ENCODE data around the gene IL20RB.

IL20RB gene

DNA sequence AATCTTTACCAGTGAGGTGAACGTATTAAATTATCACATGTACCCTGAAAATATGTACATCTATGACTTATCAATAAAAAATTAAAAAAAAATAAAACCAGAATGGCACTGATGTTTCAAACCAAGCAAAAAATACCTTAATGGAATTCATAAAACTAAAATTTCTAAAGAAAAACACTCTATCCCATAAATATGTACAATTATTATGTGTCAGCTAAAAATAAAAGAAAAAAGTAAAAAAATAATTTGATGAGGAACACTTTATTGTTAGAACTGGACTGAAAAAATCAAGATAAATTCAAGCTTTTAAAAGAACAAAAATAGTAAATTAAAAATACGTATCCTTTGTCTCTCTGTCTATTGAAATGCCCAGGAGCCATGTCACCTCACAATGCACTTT, 63.1 kb downstream of the IL20RB start:
- H3K27ac ChIP-seq = no peak overlapping the region
- TF ChIP-seq, protein P1, sequence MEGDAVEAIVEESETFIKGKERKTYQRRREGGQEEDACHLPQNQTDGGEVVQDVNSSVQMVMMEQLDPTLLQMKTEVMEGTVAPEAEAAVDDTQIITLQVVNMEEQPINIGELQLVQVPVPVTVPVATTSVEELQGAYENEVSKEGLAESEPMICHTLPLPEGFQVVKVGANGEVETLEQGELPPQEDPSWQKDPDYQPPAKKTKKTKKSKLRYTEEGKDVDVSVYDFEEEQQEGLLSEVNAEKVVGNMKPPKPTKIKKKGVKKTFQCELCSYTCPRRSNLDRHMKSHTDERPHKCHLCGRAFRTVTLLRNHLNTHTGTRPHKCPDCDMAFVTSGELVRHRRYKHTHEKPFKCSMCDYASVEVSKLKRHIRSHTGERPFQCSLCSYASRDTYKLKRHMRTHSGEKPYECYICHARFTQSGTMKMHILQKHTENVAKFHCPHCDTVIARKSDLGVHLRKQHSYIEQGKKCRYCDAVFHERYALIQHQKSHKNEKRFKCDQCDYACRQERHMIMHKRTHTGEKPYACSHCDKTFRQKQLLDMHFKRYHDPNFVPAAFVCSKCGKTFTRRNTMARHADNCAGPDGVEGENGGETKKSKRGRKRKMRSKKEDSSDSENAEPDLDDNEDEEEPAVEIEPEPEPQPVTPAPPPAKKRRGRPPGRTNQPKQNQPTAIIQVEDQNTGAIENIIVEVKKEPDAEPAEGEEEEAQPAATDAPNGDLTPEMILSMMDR (conservative IDR thresholded peaks at IDR 0.05) = no peak

- TF ChIP-seq, protein P1 (conservative IDR thresholded peaks at IDR 0.05) = no peak
- H3K27ac ChIP-seq = no peak overlapping the region
Observed at GRCh38 chr3:137024348-137024747, 66.6 kb downstream of the IL20RB start.

DNA sequence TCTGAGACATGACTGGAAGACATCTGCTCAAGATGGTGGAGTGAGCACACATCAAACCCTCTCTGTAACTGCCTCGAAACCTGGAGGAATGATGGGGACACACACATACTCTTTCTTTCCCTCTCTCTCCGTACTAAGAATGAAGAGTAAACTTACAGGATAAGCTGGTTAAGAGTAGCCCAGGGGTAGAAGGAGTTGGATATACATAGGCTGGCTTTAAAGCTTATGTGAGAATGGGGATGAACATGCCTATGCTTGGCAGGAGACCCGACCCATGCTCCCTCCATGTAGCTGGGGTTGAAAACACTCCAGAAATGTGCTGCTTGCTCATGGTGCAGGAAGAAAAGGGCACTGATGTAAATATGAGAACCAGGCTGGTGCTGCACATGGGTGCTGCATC, 68.9 kb downstream of the IL20RB start:
- no peak overlapping the region for H3K27ac ChIP-seq
- TF ChIP-seq, protein P1 (conservative IDR thresholded peaks at IDR 0.05) = no peak

GRCh38 chr3:137032465-137033120, 74.8 kb downstream of the IL20RB start:
- TF ChIP-seq, protein P1 (conservative IDR thresholded peaks at IDR 0.05) = peak; percentile 85
- H3K27ac ChIP-seq = no peak overlapping the region

- TF ChIP-seq, protein P1 (conservative IDR thresholded peaks at IDR 0.05) = no peak; the same call in 1 of the 2 replicates
- H3K27ac ChIP-seq = no peak overlapping the region
Observed at GRCh38 chr3:137035631-137036030, 77.8 kb downstream of the IL20RB start.

DNA sequence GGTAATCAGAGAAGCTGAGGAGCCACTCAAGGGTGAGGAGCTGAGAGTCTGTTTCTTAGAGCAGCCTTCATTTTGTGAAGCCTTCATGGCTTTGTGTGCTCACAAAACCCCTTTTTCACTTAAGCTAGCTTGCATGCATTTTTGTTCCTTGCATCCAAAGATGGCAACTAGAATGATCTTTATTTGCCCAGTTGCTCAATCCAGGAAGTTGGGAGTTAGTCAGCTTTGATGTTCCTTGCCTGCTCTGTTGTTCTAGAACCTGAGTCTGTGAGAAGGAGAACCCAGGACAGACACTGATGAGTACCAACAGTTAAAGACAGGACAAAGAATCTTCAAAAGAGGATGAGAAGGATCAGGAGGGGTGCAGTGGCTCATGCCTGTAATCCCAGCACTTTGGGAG, 81.8 kb downstream of the IL20RB start:
- TF ChIP-seq, protein P1 (conservative IDR thresholded peaks at IDR 0.05) = no peak
- H3K27ac ChIP-seq = no peak overlapping the region

DNA sequence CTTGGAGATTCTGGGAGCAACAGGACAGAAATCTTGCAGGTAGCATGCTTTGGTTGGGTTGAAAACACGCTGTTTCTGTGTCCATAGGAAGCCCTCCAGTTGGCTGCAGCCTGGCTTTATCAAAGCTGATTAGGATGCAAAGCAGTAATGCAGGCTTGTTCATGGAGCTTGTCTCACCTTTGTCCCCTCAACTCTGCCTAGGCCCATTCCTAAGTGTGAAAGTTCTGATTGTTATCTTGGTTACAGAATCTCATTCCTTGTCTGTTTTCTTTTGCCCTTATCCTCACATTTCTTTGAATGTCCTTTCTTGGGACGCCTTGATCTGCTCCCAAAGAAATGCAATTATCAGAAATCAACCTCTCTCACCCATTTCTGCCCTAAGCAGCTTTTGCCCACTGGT, 83.5 kb downstream of the IL20RB start:
- H3K27ac ChIP-seq = no peak overlapping the region
- TF ChIP-seq, protein P1 (conservative IDR thresholded peaks at IDR 0.05) = no peak

Measured in VCaP (cell line).